Endothelial cell of umbilical vein (primary cell): ENCODE results near the gene TMEM217.

Experiments used
- EZH2 ChIP-seq: IDR thresholded peaks from 2 replicates; pipeline ENCODE4 v1.6.1; 2012; ENCODE audit warnings: borderline replicate concordance, low read depth, mild to moderate bottlenecking, moderate library complexity, low read length, inconsistent platforms; ENCODE audit not compliant: severe bottlenecking
- FOS ChIP-seq: IDR thresholded peaks from 2 replicates; pipeline ENCODE4 v1.6.1; 2011; ENCODE audit warnings: mild to moderate bottlenecking, low read length, moderate library complexity, borderline replicate concordance; ENCODE audit not compliant: insufficient read depth
- GATA2 ChIP-seq: IDR thresholded peaks from 2 replicates; pipeline ENCODE4 v1.7.0; 2011; ENCODE audit warnings: low read depth, mild to moderate bottlenecking, moderate library complexity, mixed read lengths, low read length; ENCODE audit not compliant: insufficient read length, insufficient read depth
- JUN ChIP-seq: IDR thresholded peaks from 2 replicates; pipeline ENCODE4 v1.6.1; 2011; ENCODE audit warnings: borderline replicate concordance, low read depth; ENCODE audit not compliant: insufficient read length, insufficient read depth
- MYC ChIP-seq: IDR thresholded peaks from one replicate; pipeline ENCODE4 v1.6.1; 2011; ENCODE audit warnings: mild to moderate bottlenecking, low read depth, low read length
- POLR2A ChIP-seq: IDR thresholded peaks from 2 replicates; pipeline ENCODE4 v1.6.1; 2012; ENCODE audit warnings: low read depth, mild to moderate bottlenecking, control low read depth, low read length
- POLR2AphosphoS5 ChIP-seq: IDR thresholded peaks from 2 replicates; pipeline ENCODE4 v1.6.1; 2012; ENCODE audit warnings: low read depth, mild to moderate bottlenecking, control low read depth, low read length, moderate library complexity; ENCODE audit not compliant: insufficient read depth
- TF ChIP-seq, protein P1 (sequence below), 2 donors: IDR thresholded peaks; 1 replicate in 1 of 2; 2 replicates in 1 of 2; pipeline ENCODE4 v1.5.1; 2011; ENCODE audit warnings: low read length in 2 of 2, mild to moderate bottlenecking in 2 of 2, moderate library complexity in 2 of 2, control low read depth in 1 of 2, inconsistent platforms in 1 of 2, low read depth in 1 of 2; ENCODE audit not compliant: insufficient read depth in 1 of 2; ENCODE audit errors: extremely low read depth in 1 of 2
- TF ChIP-seq, protein P2 (sequence below): IDR thresholded peaks from 2 replicates; pipeline ENCODE4 v1.6.1; 2011; ENCODE audit not compliant: insufficient read depth, insufficient read length

DNA sequence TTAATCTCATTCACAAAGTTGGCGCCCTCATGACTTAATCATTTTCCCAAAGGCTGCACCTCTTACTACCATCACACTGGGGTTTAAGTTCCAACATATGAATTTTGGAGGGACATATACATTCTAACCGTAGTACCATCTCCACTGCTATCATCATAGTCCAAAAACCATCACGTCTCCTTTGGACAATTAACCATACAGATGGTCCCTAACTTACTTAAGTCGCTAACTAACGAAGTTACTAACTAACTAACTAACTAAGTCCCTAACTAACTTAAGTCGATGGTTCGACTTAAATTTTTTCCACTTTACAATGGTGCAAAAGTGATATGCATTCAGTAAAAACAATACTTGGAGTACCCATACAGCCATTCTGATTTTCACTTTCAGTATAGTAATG is 24.4 kb downstream of the TMEM217 start:
- TF ChIP-seq, protein P1, sequence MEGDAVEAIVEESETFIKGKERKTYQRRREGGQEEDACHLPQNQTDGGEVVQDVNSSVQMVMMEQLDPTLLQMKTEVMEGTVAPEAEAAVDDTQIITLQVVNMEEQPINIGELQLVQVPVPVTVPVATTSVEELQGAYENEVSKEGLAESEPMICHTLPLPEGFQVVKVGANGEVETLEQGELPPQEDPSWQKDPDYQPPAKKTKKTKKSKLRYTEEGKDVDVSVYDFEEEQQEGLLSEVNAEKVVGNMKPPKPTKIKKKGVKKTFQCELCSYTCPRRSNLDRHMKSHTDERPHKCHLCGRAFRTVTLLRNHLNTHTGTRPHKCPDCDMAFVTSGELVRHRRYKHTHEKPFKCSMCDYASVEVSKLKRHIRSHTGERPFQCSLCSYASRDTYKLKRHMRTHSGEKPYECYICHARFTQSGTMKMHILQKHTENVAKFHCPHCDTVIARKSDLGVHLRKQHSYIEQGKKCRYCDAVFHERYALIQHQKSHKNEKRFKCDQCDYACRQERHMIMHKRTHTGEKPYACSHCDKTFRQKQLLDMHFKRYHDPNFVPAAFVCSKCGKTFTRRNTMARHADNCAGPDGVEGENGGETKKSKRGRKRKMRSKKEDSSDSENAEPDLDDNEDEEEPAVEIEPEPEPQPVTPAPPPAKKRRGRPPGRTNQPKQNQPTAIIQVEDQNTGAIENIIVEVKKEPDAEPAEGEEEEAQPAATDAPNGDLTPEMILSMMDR (IDR thresholded peaks at IDR 0.05; ENCODE audit: extremely low read depth in 1 of 2, insufficient read depth in 1 of 2, low read depth in 1 of 2, low read length in 2 of 2), result no peak
- no peak for TF ChIP-seq POLR2A
- no peak for TF ChIP-seq JUN
- no peak for TF ChIP-seq EZH2
- no peak for TF ChIP-seq POLR2AphosphoS5
- TF ChIP-seq, protein P2, sequence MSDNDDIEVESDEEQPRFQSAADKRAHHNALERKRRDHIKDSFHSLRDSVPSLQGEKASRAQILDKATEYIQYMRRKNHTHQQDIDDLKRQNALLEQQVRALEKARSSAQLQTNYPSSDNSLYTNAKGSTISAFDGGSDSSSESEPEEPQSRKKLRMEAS, result no peak
- no peak for TF ChIP-seq FOS
- TF ChIP-seq MYC, result no peak
- no peak for TF ChIP-seq GATA2
